Upper lobe of left lung (tissue), 4 donors: ENCODE results near the gene GNL1.

Experiments used
- CTCF ChIP-seq, 6 experiments: fragments of 450-650 bp in 4 of 6; fragments of 200-600 bp in 2 of 6; sonication (generic) in 2 of 6; IDR thresholded peaks; one replicate each; pipeline ENCODE4 v1.5.1; 2016 to 2019; ENCODE audit warnings: antibody characterized with exemption in 6 of 6
- EP300 ChIP-seq, 4 donors: sonication (generic); formaldehyde crosslinking; IDR thresholded peaks; one replicate each; pipeline ENCODE4 v1.5.1; 2017; ENCODE audit warnings: antibody characterized with exemption in 4 of 4, control low read depth in 2 of 4
- POLR2A ChIP-seq, 4 donors: fragments of 450-650 bp; IDR thresholded peaks; one replicate each; pipeline ENCODE4 v1.5.1; 2016 to 2017; ENCODE audit warnings: antibody characterized with exemption in 4 of 4, mild to moderate bottlenecking in 2 of 4
- POLR2AphosphoS5 ChIP-seq, 2 donors: sonication (generic); formaldehyde crosslinking; IDR thresholded peaks; one replicate each; pipeline ENCODE4 v1.5.1; 2017; ENCODE audit warnings: antibody characterized with exemption in 2 of 2

GRCh38 chr6:30583921-30584320, 27.6 kb upstream of the GNL1 start:
- no peak for TF ChIP-seq CTCF (IDR thresholded peaks at IDR 0.05)
- TF ChIP-seq EP300 (IDR thresholded peaks at IDR 0.05): no peak
- TF ChIP-seq POLR2A (IDR thresholded peaks at IDR 0.05): no peak
- no peak for TF ChIP-seq POLR2AphosphoS5 (IDR thresholded peaks at IDR 0.05)
